ENCODE results near the gene ADGRD1.

ADGRD1 gene

GRCh38 chr12:131140697-131141096 lies 187.0 kb downstream of the ADGRD1 start:
- no peak for DNase-seq

- no peak for DNase-seq
These were observed 187.8 kb downstream of the ADGRD1 start for GRCh38 chr12:131141514-131141913.

GRCh38 chr12:131142891-131143657 lies 189.4 kb downstream of the ADGRD1 start:
- DNase-seq: no peak

- no peak for DNase-seq
These were observed 192.5 kb downstream of the ADGRD1 start for GRCh38 chr12:131146173-131146675.

GRCh38 chr12:131147293-131147692 lies 193.6 kb downstream of the ADGRD1 start:
- DNase-seq: no peak

- DNase-seq: no peak
These were observed 194.2 kb downstream of the ADGRD1 start for GRCh38 chr12:131147894-131148293.

- no peak for DNase-seq
These were observed 198.0 kb downstream of the ADGRD1 start for GRCh38 chr12:131151558-131152345.

- no peak for DNase-seq
These were observed 198.9 kb downstream of the ADGRD1 start for GRCh38 chr12:131152587-131152986.

- DNase-seq: no peak
These were observed 199.3 kb downstream of the ADGRD1 start for GRCh38 chr12:131153016-131153415.

GRCh38 chr12:131153956-131154355 lies 200.2 kb downstream of the ADGRD1 start:
- DNase-seq: no peak

- no peak for DNase-seq
These were observed 201.4 kb downstream of the ADGRD1 start for GRCh38 chr12:131155131-131155530.

- no peak for DNase-seq
These were observed 204.0 kb downstream of the ADGRD1 start for GRCh38 chr12:131157743-131158142.

GRCh38 chr12:131159660-131160059 lies 206.0 kb downstream of the ADGRD1 start:
- DNase-seq: no peak

GRCh38 chr12:131162113-131162512 lies 208.4 kb downstream of the ADGRD1 start:
- DNase-seq: no peak

- DNase-seq: no peak
These were observed 209.6 kb downstream of the ADGRD1 start for GRCh38 chr12:131163189-131163738.

- no peak for DNase-seq
These were observed 210.6 kb downstream of the ADGRD1 start for GRCh38 chr12:131164096-131164872.

GRCh38 chr12:131166717-131167116 lies 213.0 kb downstream of the ADGRD1 start:
- DNase-seq: no peak

GRCh38 chr12:131167334-131167733 lies 213.6 kb downstream of the ADGRD1 start:
- DNase-seq: peak; percentile 45

- no peak for DNase-seq
These were observed 217.3 kb downstream of the ADGRD1 start for GRCh38 chr12:131171029-131171428.

- no peak for DNase-seq
These were observed 221.2 kb downstream of the ADGRD1 start for GRCh38 chr12:131174901-131175300.

GRCh38 chr12:131176266-131176665 lies 222.6 kb downstream of the ADGRD1 start:
- no peak for DNase-seq

- no peak for DNase-seq
These were observed 223.2 kb downstream of the ADGRD1 start for GRCh38 chr12:131176926-131177325.

GRCh38 chr12:131177599-131177998 lies 223.9 kb downstream of the ADGRD1 start:
- no peak for DNase-seq

Measured in right hindlimb (tissue), 1 donor.